Measurements from ENCODE around the gene PTPN22.

Gene PTPN22

GRCh38 chr1:113871597-113872113 is at the start of gene PTPN22:
TSS of gene PTPN22 (minus strand) at chr1:113871712.
- DNase-seq (ENCODE audit: low read depth in 2 of 3, low spot score in 1 of 3), result peak; percentile 57 to 74 (median 68)

DNA sequence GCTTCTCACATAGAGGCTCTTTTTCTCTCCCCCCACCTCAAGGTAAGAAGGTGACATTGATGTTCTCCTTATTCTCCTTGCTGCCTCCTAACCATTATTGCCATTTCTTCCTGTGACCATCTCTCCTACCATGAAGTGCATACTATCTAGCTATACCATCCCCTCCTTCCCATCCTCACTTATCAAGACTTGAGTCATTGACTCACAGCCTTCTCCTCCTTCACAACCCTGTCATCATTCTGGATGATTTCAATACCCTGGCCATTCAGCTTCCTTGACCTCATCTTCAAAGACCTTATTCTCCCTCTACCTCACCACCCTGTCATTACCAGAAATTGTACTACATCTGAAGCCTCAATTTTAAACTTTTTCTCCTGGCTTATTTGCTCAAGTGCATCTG is 46.7 kb upstream of the PTPN22 start:
- DNase-seq (ENCODE audit: low read depth in 2 of 3, low spot score in 1 of 3), result no peak

DNA sequence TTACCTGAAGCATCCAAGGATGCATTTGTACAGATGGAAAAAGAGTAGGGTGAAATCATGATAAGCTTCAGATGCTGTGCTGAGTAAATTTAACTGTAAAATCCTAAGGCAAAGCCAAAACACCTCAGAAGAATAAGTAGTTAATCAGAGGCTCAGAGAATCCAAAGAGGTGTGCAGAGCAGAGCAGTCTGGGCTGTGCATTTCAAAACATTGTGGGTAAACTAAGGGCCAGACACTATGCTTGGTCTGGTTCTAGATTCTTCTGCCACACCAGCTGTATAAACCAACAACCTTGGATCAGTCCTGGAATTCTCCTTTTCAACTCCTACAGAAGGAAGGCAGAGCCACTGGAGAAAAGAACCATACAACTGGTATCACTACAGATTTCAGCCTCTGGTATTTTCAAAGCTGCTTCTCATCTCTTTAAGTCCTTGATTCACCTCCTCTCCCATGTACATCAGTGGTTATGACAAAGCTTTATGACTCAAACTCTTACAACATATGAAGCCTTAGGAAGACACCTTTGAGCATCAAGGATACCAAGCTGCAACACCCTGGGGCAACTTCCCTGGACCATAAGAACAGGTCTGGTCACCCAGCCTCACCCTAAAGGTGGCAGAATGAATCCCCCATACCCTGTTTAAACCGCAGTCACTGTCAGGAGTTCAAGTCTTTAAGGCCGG is 46.0 kb upstream of the PTPN22 start:
- DNase-seq (ENCODE audit: low read depth in 2 of 3, low spot score in 1 of 3), result no peak

- no peak for DNase-seq (ENCODE audit: low read depth in 2 of 3, low spot score in 1 of 3)
These were observed 45.5 kb upstream of the PTPN22 start for GRCh38 chr1:113916974-113917373.

- DNase-seq (ENCODE audit: low read depth in 2 of 3, low spot score in 1 of 3), result no peak
These were observed 42.6 kb upstream of the PTPN22 start for GRCh38 chr1:113913887-113914664.

- DNase-seq (ENCODE audit: low read depth in 2 of 3, low spot score in 1 of 3), result no peak
These were observed 41.8 kb upstream of the PTPN22 start for GRCh38 chr1:113913312-113913668.

DNA sequence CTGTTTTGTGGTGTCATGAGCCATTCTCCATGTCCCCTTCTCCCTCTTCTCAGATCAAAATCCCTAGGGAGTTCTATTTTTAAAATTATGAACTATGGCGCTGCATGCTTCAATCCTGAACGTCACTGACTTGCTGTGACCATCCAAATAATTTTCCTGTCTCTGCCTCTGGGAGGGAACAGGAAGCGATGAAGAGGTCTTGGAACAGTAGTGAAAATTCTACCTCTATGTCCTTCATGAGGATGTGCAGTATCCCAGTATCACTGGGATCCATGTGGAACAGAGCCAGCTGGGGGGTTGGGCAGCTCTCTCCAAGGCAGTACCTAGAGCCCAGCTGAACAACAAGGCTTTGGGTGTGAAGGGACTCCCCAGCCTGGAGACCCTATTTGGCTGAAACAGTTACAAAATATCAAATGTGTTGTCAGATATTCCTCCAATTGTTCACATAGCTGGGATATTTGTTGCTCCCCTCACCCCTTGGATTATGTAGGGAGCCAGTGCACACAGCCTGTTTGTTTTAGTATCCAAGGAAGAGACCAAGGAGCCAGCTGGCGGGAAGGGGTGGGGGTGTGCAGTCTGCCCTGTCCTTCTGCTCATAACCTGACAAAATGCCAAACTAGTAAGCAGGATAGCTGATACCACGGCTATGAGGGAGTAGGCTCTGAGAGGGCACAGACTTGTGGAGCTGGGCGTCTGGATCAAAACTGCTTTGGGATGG is 41.2 kb upstream of the PTPN22 start:
- DNase-seq (ENCODE audit: low read depth in 2 of 3, low spot score in 1 of 3), result no peak

DNA sequence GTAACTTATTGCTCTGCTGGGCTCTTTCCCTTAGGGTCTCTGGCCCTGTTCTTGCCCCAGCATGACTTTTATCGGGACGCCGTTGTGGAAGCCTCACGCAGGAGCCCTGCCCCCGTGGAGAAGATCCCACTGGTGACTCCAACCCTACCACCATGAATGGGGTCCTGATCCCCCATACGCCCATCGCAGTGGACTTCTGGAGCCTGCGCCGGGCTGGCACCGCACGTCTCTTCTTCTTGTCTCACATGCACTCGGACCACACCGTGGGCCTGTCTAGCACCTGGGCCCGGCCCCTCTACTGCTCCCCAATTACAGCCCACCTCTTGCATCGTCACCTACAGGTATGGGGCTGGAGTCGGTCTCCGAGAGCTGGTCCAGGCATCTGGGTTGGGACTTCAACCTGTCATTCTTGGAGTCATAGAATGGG is 33.9 kb upstream of the PTPN22 start:
- DNase-seq (ENCODE audit: low read depth in 2 of 3, low spot score in 1 of 3), result peak in 2 of 3 donors; percentile 10 to 15

GRCh38 chr1:113904674-113905434 is 33.3 kb upstream of the PTPN22 start, which contains the start of the genes AP4B1 and DCLRE1B:
TSS of gene AP4B1 (minus strand) at chr1:113904799. CDS start at chr1:113904717, 82 bp downstream.
TSS of gene DCLRE1B (plus strand) at chr1:113905326. CDS start at chr1:113905587, 261 bp downstream.
- DNase-seq (ENCODE audit: low read depth in 2 of 3, low spot score in 1 of 3), result peak; percentile 93 to 97 (median 97)

DNA sequence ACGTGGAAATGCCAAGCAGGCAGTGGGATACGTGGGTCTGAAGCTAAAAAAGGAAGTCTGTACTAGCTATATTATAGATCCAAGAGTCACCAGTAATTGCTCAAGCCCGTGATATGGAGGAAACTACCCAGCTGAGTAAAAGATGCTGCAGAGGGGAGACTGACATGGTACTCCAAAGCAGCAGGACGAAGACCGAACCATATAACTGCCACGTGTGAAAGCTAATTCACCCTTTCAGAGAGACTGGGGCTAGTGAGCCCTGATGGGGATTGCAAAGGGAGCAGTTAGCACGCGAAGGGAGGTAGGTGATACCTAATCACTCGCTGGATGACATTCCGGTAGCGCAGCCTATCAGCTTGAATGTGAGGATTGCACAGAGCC is 32.8 kb upstream of the PTPN22 start:
- DNase-seq (ENCODE audit: low read depth in 2 of 3, low spot score in 1 of 3), result no peak

DNA sequence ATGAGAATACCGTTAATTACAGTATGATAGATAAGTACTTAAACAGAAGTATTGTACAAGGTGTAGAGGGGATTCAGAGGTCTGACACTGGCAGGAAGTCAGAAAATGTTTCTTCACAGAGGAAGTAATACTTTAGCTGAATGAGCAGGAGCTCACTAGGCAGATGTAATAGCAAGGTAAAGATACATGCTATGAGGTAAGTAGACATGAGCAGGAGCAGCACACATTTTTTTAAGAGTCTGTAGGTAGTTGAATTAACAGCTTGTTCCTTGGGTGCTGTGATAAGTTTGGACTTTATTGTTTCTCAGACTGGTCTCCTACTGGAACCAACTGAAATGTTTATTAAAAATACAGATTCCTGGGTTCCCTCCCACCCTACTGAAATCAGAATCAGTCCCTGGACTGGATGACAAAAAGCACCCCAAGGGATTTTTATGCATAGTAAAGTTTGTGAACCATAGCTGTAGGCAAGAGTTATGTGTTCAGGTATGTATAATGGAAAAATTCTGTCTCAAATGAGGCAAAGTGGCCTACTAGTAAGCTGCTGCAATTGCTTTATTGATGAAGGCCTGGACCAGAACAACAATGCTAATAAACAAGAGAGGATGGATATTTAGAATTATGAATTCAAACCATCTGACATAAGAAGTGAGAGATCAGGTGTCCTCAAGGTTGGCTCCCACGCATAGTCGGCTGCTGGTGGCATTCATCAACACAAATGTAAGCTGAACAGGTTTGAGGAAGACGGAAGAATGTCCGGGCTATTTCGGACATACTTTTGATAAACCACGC is 32.2 kb upstream of the PTPN22 start:
- DNase-seq (ENCODE audit: low read depth in 2 of 3, low spot score in 1 of 3), result peak in 1 of 3 donors; percentile 20

DNA sequence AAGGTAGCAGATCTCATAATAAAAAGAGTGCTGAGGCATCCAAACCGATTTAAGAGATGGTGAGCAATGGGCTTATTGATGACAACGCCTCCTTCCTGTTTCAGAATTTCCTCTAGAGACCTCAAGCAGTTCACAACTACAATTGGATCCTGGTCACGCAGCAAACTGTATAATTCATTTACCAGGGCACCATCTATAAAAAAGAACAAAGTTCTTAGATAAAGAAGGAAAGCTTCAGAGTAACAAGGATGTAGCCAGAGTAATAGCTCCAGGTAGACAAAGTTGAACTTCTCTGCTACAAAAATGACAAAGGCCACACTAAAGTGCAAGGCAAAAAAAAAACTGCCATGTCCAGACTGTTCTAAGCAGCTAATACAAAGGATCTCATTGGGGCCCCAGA is 29.7 kb upstream of the PTPN22 start:
- no peak for DNase-seq (ENCODE audit: low read depth in 2 of 3, low spot score in 1 of 3)

DNA sequence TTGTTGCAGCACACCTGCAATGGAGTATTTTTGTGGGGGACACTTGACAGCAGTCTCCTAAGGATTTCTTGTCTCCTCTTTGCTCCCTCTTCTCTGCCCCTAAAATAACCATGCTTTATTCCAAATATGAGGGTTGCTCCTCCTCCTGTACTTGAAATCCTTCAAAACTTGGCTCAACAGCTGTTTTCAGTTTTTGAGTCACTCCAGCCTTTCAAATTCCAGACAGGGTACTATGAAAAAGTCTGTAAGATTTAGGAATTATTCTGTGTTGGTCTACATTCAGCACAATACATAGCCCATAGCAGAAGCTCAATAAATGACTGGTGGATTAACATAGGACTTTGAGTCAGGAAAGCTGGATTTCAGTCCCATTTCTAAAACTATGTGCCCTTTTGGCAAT is 27.6 kb upstream of the PTPN22 start:
- no peak for DNase-seq (ENCODE audit: low read depth in 2 of 3, low spot score in 1 of 3)

DNA sequence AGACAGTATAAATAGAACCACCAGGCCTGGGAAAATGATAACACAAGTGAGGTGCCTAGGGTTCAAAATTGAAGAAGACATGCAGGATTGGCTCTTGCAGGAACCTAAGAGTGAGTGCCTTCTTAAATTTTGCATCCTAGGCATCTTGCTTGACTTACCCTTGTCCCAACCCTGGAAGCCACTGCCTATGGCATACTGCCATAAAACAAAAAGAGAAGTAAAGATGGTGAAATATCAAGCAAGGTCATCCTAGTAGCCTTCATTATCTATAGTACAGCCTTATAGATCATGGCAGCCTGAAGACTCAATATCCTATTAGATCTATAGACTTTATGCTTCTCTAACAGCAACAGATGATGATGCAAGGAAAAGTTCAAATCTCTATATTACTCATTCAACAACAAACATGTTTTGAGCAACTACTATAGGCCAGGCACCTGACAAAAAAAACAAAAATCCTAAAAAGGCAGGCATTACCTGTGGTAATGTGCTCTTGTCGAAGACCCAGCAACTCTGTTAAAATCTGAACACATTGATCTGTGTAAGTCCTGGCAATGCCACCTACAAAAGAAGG is 26.8 kb upstream of the PTPN22 start:
- no peak for DNase-seq (ENCODE audit: low read depth in 2 of 3, low spot score in 1 of 3)

- no peak for DNase-seq (ENCODE audit: low read depth in 2 of 3, low spot score in 1 of 3)
These were observed 24.4 kb upstream of the PTPN22 start for GRCh38 chr1:113895961-113896360.

DNA sequence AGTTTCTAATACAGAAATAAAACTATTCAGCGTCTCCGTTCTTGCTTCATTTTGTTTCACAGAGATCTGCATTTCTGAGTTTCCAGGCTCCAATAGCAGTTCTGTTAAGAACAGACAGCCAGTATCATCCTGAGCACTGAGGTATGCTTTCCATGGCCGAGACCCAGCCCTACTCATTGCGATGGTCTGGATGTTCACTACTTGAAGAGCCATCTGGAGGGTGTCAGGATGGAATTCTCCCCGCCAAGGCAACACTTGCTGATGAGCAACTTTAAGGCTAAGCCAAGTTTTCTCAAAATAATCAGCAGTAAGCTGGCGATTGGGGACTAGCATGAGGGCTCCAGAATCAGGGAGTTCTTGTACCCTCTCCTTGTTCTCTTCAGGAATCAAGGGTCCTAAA is 23.6 kb upstream of the PTPN22 start:
- no peak for DNase-seq (ENCODE audit: low read depth in 2 of 3, low spot score in 1 of 3)

DNA sequence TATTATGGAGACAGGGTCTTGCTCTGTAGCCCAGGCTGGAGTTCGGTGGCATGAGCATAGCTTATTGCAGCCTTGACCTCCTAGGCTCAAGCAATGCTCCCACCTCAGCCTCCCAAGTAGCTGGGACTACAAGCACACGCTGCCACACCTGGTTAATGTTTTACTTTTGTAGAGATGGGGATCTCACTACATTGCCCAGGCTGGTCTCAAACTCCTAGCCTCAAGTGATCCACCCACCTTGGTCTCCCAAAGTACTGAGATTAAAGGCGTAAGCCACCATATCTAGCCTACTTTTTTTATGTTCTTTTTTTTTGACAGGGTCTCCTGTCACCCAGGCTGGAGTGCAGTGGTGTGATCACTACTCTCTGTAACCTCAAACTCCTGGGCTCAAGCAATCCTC is 21.8 kb upstream of the PTPN22 start:
- DNase-seq (ENCODE audit: low read depth in 2 of 3, low spot score in 1 of 3), result no peak

DNA sequence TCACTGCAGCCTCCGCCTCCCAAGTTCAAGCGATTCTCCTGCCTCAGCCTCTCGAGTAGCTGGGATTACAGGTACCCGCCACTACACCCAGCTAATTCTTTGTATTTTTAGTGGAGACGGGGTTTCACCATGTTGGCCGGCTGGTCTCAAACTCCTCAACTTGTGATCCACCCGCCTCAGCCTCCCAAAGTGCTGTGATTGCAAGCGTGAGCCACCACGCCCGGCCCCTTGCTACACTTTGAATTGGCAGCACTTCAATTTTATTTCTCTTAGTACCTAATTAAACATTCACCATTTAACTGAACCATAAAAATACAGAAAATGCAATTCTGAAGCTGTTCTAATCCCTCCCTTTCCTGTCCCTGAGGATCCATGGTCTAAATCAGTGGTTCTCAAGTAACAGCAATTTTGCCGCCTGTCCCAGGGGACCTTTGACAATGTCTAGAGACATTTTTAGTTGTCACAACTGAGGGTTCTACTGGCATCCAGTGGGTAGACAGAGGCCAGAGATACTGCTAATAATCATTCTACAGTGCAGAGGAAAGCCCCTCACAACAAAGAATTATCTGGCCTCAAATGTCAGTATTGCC is 20.2 kb upstream of the PTPN22 start:
- no peak for DNase-seq (ENCODE audit: low read depth in 2 of 3, low spot score in 1 of 3)

DNA sequence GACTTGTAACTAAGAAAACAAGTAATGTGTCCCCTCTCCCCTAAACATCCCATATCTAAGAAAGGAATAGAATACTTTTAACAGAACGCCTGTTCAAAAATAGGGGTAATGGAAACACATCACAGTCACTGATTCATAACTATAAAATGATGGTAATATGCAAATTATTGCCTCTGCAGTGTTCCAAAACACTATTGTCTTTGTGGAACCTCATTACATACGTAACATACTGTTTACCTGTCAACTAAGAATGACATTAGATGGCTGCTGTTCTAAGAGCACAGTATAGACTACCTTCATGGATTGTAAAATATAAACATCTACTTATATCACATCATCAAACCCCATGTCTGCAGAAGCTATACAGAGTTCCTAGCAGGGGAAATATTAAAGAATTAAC is 19.3 kb upstream of the PTPN22 start:
- DNase-seq (ENCODE audit: low read depth in 2 of 3, low spot score in 1 of 3), result no peak

All from stimulated activated CD4-positive, alpha-beta T cell treated with anti-CD3 and anti-CD28 coated beads, Interleukin-12 subunit alpha, Interleukin-12 subunit beta, amount 100 ng/mL, for 48 hours (primary cell).